ENCODE measurements around the gene COBL. TPM values are rescaled to one million over a fixed set of nuclear protein-coding genes. Genes with fewer than 3 reads are reported as not detected.

The COBL gene
- total RNA-seq, 2 experiments from 2014 or later: not detected

- CTCF ChIA-PET: interaction anchor here (0.6 kb wide), 1 partner anchor 25 kb away, joined by 4 read pairs; no protein-coding TSS in a partner anchor
- ATAC-seq: no peak
- Mint-ChIP-seq H3K36me3 (ENCODE audit: low read depth) (no peaks in the 10 kb centered on the region), H3K27ac (no peak overlapping the region), H3K4me3 (no peak overlapping the region), H3K27me3 (ENCODE audit: low read depth) (peaks cover 5% of the 10 kb centered on the region), H3K4me1 (ENCODE audit: low read depth) (peaks cover 13% of the 10 kb centered on the region), H3K9me3 (ENCODE audit: insufficient read depth) (no peaks in the 10 kb centered on the region)
- DNase-seq: no peak
- POLR2A ChIA-PET: no interaction called here
Measured at GRCh38 chr7:51138123-51139085, 178.2 kb downstream of the COBL start.

GRCh38 chr7:51135576-51135975, 181.0 kb downstream of the COBL start:
- Mint-ChIP-seq H3K36me3 (ENCODE audit: low read depth) (no peaks in the 10 kb centered on the region), H3K9me3 (ENCODE audit: insufficient read depth) (no peaks in the 10 kb centered on the region), H3K27ac (no peak overlapping the region), H3K4me3 (no peak overlapping the region), H3K4me1 (ENCODE audit: low read depth) (peaks cover 9% of the 10 kb centered on the region), H3K27me3 (ENCODE audit: low read depth) (no peaks in the 10 kb centered on the region)
- POLR2A ChIA-PET: no interaction called here
- no peak for ATAC-seq
- no peak for DNase-seq
- CTCF ChIA-PET: interaction anchor here (1.4 kb wide), 1 partner anchor 26 kb away, joined by 3 read pairs; no protein-coding TSS in a partner anchor

- H3K9me3 Mint-ChIP-seq (ENCODE audit: insufficient read depth): no peaks in the 10 kb centered on the region
- CTCF ChIA-PET: interaction anchor here (1.4 kb wide), 1 partner anchor 27 kb away, joined by 3 read pairs; no protein-coding TSS in a partner anchor
- H3K27ac Mint-ChIP-seq: no peak overlapping the region
- no peaks in the 10 kb centered on the region for H3K27me3 Mint-ChIP-seq (ENCODE audit: low read depth)
- ATAC-seq (no peak), DNase-seq (no peak)
- no peak overlapping the region for H3K4me3 Mint-ChIP-seq
- no peaks in the 10 kb centered on the region for H3K36me3 Mint-ChIP-seq (ENCODE audit: low read depth)
- H3K4me1 Mint-ChIP-seq (ENCODE audit: low read depth): no peaks in the 10 kb centered on the region
- POLR2A ChIA-PET: no interaction called here
Measured at GRCh38 chr7:51134013-51134441, 182.6 kb downstream of the COBL start.

GRCh38 chr7:51132661-51133060, 183.9 kb downstream of the COBL start:
- Mint-ChIP-seq H3K36me3 (ENCODE audit: low read depth) (no peaks in the 10 kb centered on the region), H3K27me3 (ENCODE audit: low read depth) (no peaks in the 10 kb centered on the region)
- CTCF ChIA-PET: no interaction called here

GRCh38 chr7:51129527-51130472, 186.8 kb downstream of the COBL start:
- H3K4me3 Mint-ChIP-seq: no peak overlapping the region
- no peak for DNase-seq
- ChIA-PET CTCF (interaction anchor here (1.0 kb wide), 1 partner anchor 11 kb away, joined by 3 read pairs; no protein-coding TSS in a partner anchor), POLR2A (no interaction called here)
- H3K27ac Mint-ChIP-seq: no peak overlapping the region
- no peaks in the 10 kb centered on the region for H3K27me3 Mint-ChIP-seq (ENCODE audit: low read depth)
- H3K36me3 Mint-ChIP-seq (ENCODE audit: low read depth): no peaks in the 10 kb centered on the region
- no peaks in the 10 kb centered on the region for H3K4me1 Mint-ChIP-seq (ENCODE audit: low read depth)
- H3K9me3 Mint-ChIP-seq (ENCODE audit: insufficient read depth): no peaks in the 10 kb centered on the region
- ATAC-seq: no peak

More at GRCh38 chr7:51132661-51133060, 183.9 kb downstream of the COBL start:
- no peaks in the 10 kb centered on the region for H3K4me1 Mint-ChIP-seq (ENCODE audit: low read depth)
- POLR2A ChIA-PET: no interaction called here
- no peak for ATAC-seq
- no peak overlapping the region for H3K4me3 Mint-ChIP-seq
- no peak overlapping the region for H3K27ac Mint-ChIP-seq
- no peak for DNase-seq
- no peaks in the 10 kb centered on the region for H3K9me3 Mint-ChIP-seq (ENCODE audit: insufficient read depth)

GRCh38 chr7:51128545-51129435, 187.8 kb downstream of the COBL start:
- H3K27me3 Mint-ChIP-seq (ENCODE audit: low read depth): no peaks in the 10 kb centered on the region
- no peak overlapping the region for H3K4me3 Mint-ChIP-seq
- DNase-seq (no peak), ATAC-seq (no peak)
- ChIA-PET POLR2A (no interaction called here), CTCF (interaction anchor here (1.0 kb wide), 1 partner anchor 12 kb away, joined by 3 read pairs; no protein-coding TSS in a partner anchor)
- H3K9me3 Mint-ChIP-seq (ENCODE audit: insufficient read depth): no peaks in the 10 kb centered on the region
- no peaks in the 10 kb centered on the region for H3K36me3 Mint-ChIP-seq (ENCODE audit: low read depth)
- peaks cover under 1% of the 10 kb centered on the region for H3K4me1 Mint-ChIP-seq (ENCODE audit: low read depth)
- no peak overlapping the region for H3K27ac Mint-ChIP-seq

- H3K27ac Mint-ChIP-seq: no peak overlapping the region
- ATAC-seq: no peak
- peaks cover 10% of the 10 kb centered on the region for H3K4me1 Mint-ChIP-seq (ENCODE audit: low read depth)
- H3K27me3 Mint-ChIP-seq (ENCODE audit: low read depth): no peaks in the 10 kb centered on the region
- H3K36me3 Mint-ChIP-seq (ENCODE audit: low read depth): no peaks in the 10 kb centered on the region
- POLR2A ChIA-PET: no interaction called here
- no peaks in the 10 kb centered on the region for H3K9me3 Mint-ChIP-seq (ENCODE audit: insufficient read depth)
- CTCF ChIA-PET: no interaction called here
- DNase-seq: no peak
- no peak overlapping the region for H3K4me3 Mint-ChIP-seq
Measured at GRCh38 chr7:51127618-51127904, 189.0 kb downstream of the COBL start.

GRCh38 chr7:51126813-51127617, 189.6 kb downstream of the COBL start:
- no peak for ATAC-seq
- POLR2A ChIA-PET: interaction anchor here (0.9 kb wide), 1 partner anchor 31 kb away, joined by 4 read pairs; no protein-coding TSS in a partner anchor
- CTCF ChIA-PET: no interaction called here
- no peak for DNase-seq
- Mint-ChIP-seq H3K4me3 (no peak overlapping the region), H3K36me3 (ENCODE audit: low read depth) (no peaks in the 10 kb centered on the region), H3K4me1 (ENCODE audit: low read depth) (peaks cover 14% of the 10 kb centered on the region), H3K27me3 (ENCODE audit: low read depth) (no peaks in the 10 kb centered on the region), H3K9me3 (ENCODE audit: insufficient read depth) (no peaks in the 10 kb centered on the region), H3K27ac (no peak overlapping the region)

GRCh38 chr7:51126324-51126723, 190.3 kb downstream of the COBL start:
- Mint-ChIP-seq H3K36me3 (ENCODE audit: low read depth) (no peaks in the 10 kb centered on the region), H3K27ac (no peak overlapping the region), H3K27me3 (ENCODE audit: low read depth) (no peaks in the 10 kb centered on the region), H3K4me3 (no peak overlapping the region), H3K9me3 (ENCODE audit: insufficient read depth) (no peaks in the 10 kb centered on the region), H3K4me1 (ENCODE audit: low read depth) (peaks cover 21% of the 10 kb centered on the region)
- DNase-seq (no peak), ATAC-seq (no peak)
- ChIA-PET POLR2A (interaction anchor here (0.9 kb wide), 1 partner anchor 30 kb away, joined by 4 read pairs; no protein-coding TSS in a partner anchor), CTCF (no interaction called here)

GRCh38 chr7:51124321-51124720, 192.3 kb downstream of the COBL start:
- Mint-ChIP-seq H3K36me3 (ENCODE audit: low read depth) (no peaks in the 10 kb centered on the region), H3K4me3 (no peak overlapping the region), H3K27me3 (ENCODE audit: low read depth) (no peaks in the 10 kb centered on the region), H3K9me3 (ENCODE audit: insufficient read depth) (no peaks in the 10 kb centered on the region), H3K4me1 (ENCODE audit: low read depth) (peaks cover 27% of the 10 kb centered on the region), H3K27ac (no peak overlapping the region)
- ATAC-seq (no peak), DNase-seq (no peak)
- POLR2A ChIA-PET: no interaction called here
- CTCF ChIA-PET: no interaction called here

Measured in activated CD8-positive, alpha-beta T cell treated with anti-CD3 and anti-CD28 coated beads, Interleukin-2, amount 10 ng/mL, durations not matched to agents 7 days and 5 days (primary cell).